Ammon's horn (tissue), 1 donor: ENCODE data around the gene GMPS.
"Not testable (repeated sequence)": the region's sequence is repeated elsewhere in the genome, so short reads cannot be mapped to it uniquely, and the experiment has no call there.

Experiments used
- DNase-seq: peaks from one replicate; pipeline ENCODE4 v3.0.0-alpha.2; 2016; ENCODE audit warnings: low spot score

The GMPS gene

GRCh38 chr3:155870133-155870944 lies at the start of gene GMPS:
Gene GMPS, plus strand, starts transcription at chr3:155870650. Its CDS starts 221 bp downstream, at chr3:155870871.
- DNase-seq, result peak; percentile 95

GRCh38 chr3:155828490-155829098 lies 41.9 kb upstream of the GMPS start:
- not testable (repeated sequence) for DNase-seq

GRCh38 chr3:155835341-155836071 lies 34.9 kb upstream of the GMPS start:
- no peak for DNase-seq

GRCh38 chr3:155843569-155843968 lies 26.9 kb upstream of the GMPS start:
- no peak for DNase-seq

- DNase-seq, result no peak
These were observed 24.3 kb upstream of the GMPS start for GRCh38 chr3:155846119-155846518.

- no peak for DNase-seq
These were observed 22.5 kb upstream of the GMPS start for GRCh38 chr3:155847993-155848392.

- not testable (repeated sequence) for DNase-seq
These were observed 21.0 kb upstream of the GMPS start for GRCh38 chr3:155849404-155849803.

GRCh38 chr3:155852341-155852740 lies 18.1 kb upstream of the GMPS start:
- DNase-seq, result no peak

- no peak for DNase-seq
These were observed 17.0 kb upstream of the GMPS start for GRCh38 chr3:155853214-155854140.

- DNase-seq, result peak; percentile 100
These were observed 16.1 kb upstream of the GMPS start, which contains the start of gene SLC33A1 for GRCh38 chr3:155854141-155854940. Gene SLC33A1, minus strand, starts transcription at chr3:155854427. Its CDS starts 430 bp downstream, at chr3:155853997.

GRCh38 chr3:155859859-155860258 lies 10.6 kb upstream of the GMPS start:
- peak; percentile 26 for DNase-seq

- DNase-seq, result not testable (repeated sequence)
These were observed 10.0 kb upstream of the GMPS start for GRCh38 chr3:155860424-155860823.

- no peak for DNase-seq
These were observed 8.8 kb upstream of the GMPS start for GRCh38 chr3:155861476-155862183.

GRCh38 chr3:155862290-155862982 lies 8.0 kb upstream of the GMPS start:
- DNase-seq, result not testable (repeated sequence)

GRCh38 chr3:155863072-155863784 lies 7.2 kb upstream of the GMPS start:
- DNase-seq, result no peak

GRCh38 chr3:155869691-155870090 lies 759 bp upstream of the GMPS start:
- DNase-seq, result no peak

- peak; percentile 36 for DNase-seq
These were observed 695 bp downstream of the GMPS start for GRCh38 chr3:155870945-155871745.

GRCh38 chr3:155871746-155872158 lies 1.3 kb downstream of the GMPS start:
- no peak for DNase-seq
